Panc1 (cell line): ENCODE data around the gene KISS1R. TPM values are rescaled to one million over a fixed set of nuclear protein-coding genes. Genes with fewer than 3 reads are reported as not detected.

Source experiments
- ATAC-seq: fragments of 200-7000 bp; cut with Tn5 transposase; 2 replicates; pipeline ENCODE4 v1.9.1; 2020; ENCODE audit warnings: mild to moderate bottlenecking, moderate library complexity
- BruUV-seq: library from RNA; stranded (reverse); fragments of 400-500 nt; replicated peaks from 2 replicates; lab custom pipeline; 2021; lab: Mats Ljungman, UMichigan
- CTCF ChIA-PET: fragments of 300-600 bp; sonication (Branson Sonifier 250); formaldehyde crosslinking; loops from one replicate; lab custom pipeline; 2022; ENCODE audit warnings: antibody characterized with exemption; lab: Charles Lee
- POLR2A ChIA-PET: fragments of 300-600 bp; sonication (Branson Sonifier 250); formaldehyde crosslinking; loops from one replicate; lab custom pipeline; 2022; ENCODE audit warnings: antibody characterized with exemption; lab: Charles Lee
- DNase-seq: peaks from one replicate; pipeline ENCODE4 v3.0.0-alpha.2; 2010; ENCODE audit warnings: low read depth, low spot score
- H3K27ac ChIP-seq: 2 replicates; pipeline ENCODE4 v1.5.1; 2011; ENCODE audit warnings: mild to moderate bottlenecking, low read length, inconsistent platforms
- H3K27me3 ChIP-seq: fragments of 200-500 bp; sonication (Bioruptor generic); 2 replicates; pipeline ENCODE4 v1.6.0; 2014; ENCODE audit warnings: low read length, inconsistent platforms; ENCODE audit not compliant: control insufficient read depth, insufficient read depth
- H3K36me3 ChIP-seq: fragments of 200-500 bp; sonication (Bioruptor generic); 2 replicates; pipeline ENCODE4 v1.5.1; 2014; ENCODE audit warnings: inconsistent platforms, mild to moderate bottlenecking, low read length, moderate library complexity; ENCODE audit not compliant: control insufficient read depth, insufficient read depth
- H3K4me1 ChIP-seq: 2 replicates; pipeline ENCODE4 v1.5.1; 2011; ENCODE audit warnings: inconsistent platforms, mild to moderate bottlenecking, low read length, moderate library complexity; ENCODE audit not compliant: control insufficient read depth, insufficient read depth
- H3K4me3 ChIP-seq, 2 experiments: 2 replicates each; pipeline ENCODE4 v1.5.1; 2011 to 2012; ENCODE audit warnings: low read depth in 2 of 2, low read length in 2 of 2, mild to moderate bottlenecking in 2 of 2, inconsistent platforms in 1 of 2, moderate library complexity in 1 of 2
- H3K9me3 ChIP-seq: fragments of 200-500 bp; sonication (Bioruptor generic); 2 replicates; pipeline ENCODE4 v1.5.1; 2014; ENCODE audit warnings: low read depth, mild to moderate bottlenecking, inconsistent platforms, low read length, moderate library complexity; ENCODE audit not compliant: control insufficient read depth, insufficient read depth
- POLR2AphosphoS5 ChIP-seq: IDR thresholded peaks from 2 replicates; pipeline ENCODE4 v1.6.1; 2012; ENCODE audit warnings: mild to moderate bottlenecking, low read depth, low read length, moderate library complexity
- SIN3A ChIP-seq: IDR thresholded peaks from 2 replicates; pipeline ENCODE4 v1.6.1; 2012; ENCODE audit warnings: low read depth, mild to moderate bottlenecking, low read length, moderate library complexity, borderline replicate concordance; ENCODE audit not compliant: insufficient read depth
- TCF7L2 ChIP-seq: IDR thresholded peaks from 2 replicates; pipeline ENCODE4 v1.6.1; 2011; ENCODE audit warnings: mild to moderate bottlenecking, low read depth, low read length, inconsistent platforms
- in situ Hi-C: cut with HindIII; loops from 2 replicates; pipeline ENCODE4 v1.10.0; 2016; ENCODE audit warnings: low sequenced_read_pairs, low pct_unique_long_range_greater_than_20kb
- intact Hi-C: fragments of 100-400 bp; cut with micrococcal nuclease; formaldehyde crosslinking; loops from one replicate; pipeline ENCODE4 v1.10.0; 2022; ENCODE audit not compliant: unreplicated experiment
- total RNA-seq: library from RNA; stranded (reverse); gene quantifications from one replicate; pipeline ENCODE4 v1.2.1, GENCODE V29; 2021; ENCODE audit not compliant: unreplicated experiment
- TF ChIP-seq, protein P1 (sequence below), 2 experiments: IDR thresholded peaks; 2 replicates each; pipeline ENCODE4 v1.6.1; 2011 to 2012; ENCODE audit warnings: low read depth in 2 of 2, control low read depth in 1 of 2, low read length in 1 of 2, mild to moderate bottlenecking in 1 of 2, moderate library complexity in 1 of 2; ENCODE audit not compliant: insufficient read depth in 1 of 2
- TF ChIP-seq, protein P2 (sequence below): fragments of 450-650 bp; IDR thresholded peaks from 2 replicates; pipeline ENCODE4 v1.5.1; 2017; ENCODE audit warnings: mild to moderate bottlenecking

Gene KISS1R
- total RNA-seq, 1 experiment from 2014 or later: 0.92 TPM

DNA sequence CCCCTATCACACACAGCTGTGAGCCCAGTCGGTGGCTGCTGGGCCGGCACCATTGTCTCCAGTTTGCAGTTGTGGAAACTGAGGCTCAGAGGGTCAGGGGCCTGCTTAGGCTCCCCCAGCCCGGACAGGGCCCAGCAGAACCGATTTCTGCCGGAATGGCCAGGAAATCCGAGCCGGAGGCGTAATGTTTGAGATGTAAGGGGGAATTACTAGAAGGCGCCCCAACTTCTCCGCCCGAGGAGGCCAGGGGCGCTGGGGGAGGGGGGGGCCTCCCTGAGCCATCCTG is 962 bp downstream of the KISS1R start:
- DNase-seq: no peak
- H3K36me3 ChIP-seq: no peaks in the 10 kb centered on the region
- no TSS peak for BruUV-seq
- no peak overlapping the region for H3K27ac ChIP-seq
- no peaks in the 10 kb centered on the region for H3K9me3 ChIP-seq
- ChIA-PET POLR2A (no interaction called here), CTCF (interaction anchor here (0.6 kb wide), 1 partner anchor 111 kb away, joined by 3 read pairs; no protein-coding TSS in a partner anchor)
- no peaks in the 10 kb centered on the region for H3K27me3 ChIP-seq
- H3K4me3 ChIP-seq: peak overlapping the region; percentile 31 to 45
- intact Hi-C loops: loop anchor here (10.0 kb wide), 1 partner anchor 143 kb away; no protein-coding TSS in a partner anchor
- no peak for ATAC-seq
- H3K4me1 ChIP-seq: peaks cover 3% of the 10 kb centered on the region; the same call in 1 of the 2 replicates
- in situ Hi-C loops: no loop called here
- TF ChIP-seq POLR2AphosphoS5 (no peak), TCF7L2 (no peak), SIN3A (no peak)
- TF ChIP-seq, protein P1, sequence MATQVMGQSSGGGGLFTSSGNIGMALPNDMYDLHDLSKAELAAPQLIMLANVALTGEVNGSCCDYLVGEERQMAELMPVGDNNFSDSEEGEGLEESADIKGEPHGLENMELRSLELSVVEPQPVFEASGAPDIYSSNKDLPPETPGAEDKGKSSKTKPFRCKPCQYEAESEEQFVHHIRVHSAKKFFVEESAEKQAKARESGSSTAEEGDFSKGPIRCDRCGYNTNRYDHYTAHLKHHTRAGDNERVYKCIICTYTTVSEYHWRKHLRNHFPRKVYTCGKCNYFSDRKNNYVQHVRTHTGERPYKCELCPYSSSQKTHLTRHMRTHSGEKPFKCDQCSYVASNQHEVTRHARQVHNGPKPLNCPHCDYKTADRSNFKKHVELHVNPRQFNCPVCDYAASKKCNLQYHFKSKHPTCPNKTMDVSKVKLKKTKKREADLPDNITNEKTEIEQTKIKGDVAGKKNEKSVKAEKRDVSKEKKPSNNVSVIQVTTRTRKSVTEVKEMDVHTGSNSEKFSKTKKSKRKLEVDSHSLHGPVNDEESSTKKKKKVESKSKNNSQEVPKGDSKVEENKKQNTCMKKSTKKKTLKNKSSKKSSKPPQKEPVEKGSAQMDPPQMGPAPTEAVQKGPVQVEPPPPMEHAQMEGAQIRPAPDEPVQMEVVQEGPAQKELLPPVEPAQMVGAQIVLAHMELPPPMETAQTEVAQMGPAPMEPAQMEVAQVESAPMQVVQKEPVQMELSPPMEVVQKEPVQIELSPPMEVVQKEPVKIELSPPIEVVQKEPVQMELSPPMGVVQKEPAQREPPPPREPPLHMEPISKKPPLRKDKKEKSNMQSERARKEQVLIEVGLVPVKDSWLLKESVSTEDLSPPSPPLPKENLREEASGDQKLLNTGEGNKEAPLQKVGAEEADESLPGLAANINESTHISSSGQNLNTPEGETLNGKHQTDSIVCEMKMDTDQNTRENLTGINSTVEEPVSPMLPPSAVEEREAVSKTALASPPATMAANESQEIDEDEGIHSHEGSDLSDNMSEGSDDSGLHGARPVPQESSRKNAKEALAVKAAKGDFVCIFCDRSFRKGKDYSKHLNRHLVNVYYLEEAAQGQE (IDR thresholded peaks at IDR 0.05; ENCODE audit: insufficient read depth in 1 of 2, low read depth in 2 of 2, low read length in 1 of 2): no peak
- TF ChIP-seq, protein P2, sequence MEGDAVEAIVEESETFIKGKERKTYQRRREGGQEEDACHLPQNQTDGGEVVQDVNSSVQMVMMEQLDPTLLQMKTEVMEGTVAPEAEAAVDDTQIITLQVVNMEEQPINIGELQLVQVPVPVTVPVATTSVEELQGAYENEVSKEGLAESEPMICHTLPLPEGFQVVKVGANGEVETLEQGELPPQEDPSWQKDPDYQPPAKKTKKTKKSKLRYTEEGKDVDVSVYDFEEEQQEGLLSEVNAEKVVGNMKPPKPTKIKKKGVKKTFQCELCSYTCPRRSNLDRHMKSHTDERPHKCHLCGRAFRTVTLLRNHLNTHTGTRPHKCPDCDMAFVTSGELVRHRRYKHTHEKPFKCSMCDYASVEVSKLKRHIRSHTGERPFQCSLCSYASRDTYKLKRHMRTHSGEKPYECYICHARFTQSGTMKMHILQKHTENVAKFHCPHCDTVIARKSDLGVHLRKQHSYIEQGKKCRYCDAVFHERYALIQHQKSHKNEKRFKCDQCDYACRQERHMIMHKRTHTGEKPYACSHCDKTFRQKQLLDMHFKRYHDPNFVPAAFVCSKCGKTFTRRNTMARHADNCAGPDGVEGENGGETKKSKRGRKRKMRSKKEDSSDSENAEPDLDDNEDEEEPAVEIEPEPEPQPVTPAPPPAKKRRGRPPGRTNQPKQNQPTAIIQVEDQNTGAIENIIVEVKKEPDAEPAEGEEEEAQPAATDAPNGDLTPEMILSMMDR: no peak

DNA sequence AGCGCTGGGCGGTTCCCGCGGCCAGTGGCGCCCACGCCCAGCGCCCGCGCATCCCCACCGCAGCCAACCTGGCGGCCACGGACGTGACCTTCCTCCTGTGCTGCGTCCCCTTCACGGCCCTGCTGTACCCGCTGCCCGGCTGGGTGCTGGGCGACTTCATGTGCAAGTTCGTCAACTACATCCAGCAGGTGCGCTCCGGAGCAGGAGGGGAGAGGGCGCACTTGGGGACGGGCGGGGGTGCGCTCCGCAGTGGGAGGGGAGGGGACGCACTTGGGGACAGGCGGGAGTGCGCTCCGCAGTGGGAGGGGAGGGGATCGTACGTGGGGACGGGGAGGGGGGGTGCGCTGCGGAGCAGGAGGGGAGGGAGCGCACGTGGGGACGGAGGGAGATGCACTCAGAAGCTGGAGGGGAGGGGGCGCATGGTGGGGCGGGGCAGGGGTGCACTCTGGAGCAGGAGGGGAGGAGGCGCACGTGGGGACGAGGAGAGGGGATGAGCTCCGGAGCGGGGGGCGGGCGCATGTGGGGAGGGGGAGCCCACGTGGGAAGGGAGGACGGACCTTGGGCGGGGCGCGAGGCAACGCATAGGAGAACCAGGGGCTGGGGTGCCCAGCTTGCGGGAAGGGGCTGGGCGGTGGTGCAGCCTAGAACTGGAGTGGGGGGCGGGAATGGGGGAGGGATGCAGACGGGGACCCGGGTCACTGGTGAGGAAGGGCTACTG is 1.5 kb downstream of the KISS1R start:
- intact Hi-C loops (loop anchor here (10.0 kb wide), 1 partner anchor 144 kb away; no protein-coding TSS in a partner anchor), in situ Hi-C loops (no loop called here)
- ATAC-seq (no peak), DNase-seq (no peak)
- H3K36me3 ChIP-seq: no peaks in the 10 kb centered on the region
- no peaks in the 10 kb centered on the region for H3K9me3 ChIP-seq
- H3K27ac ChIP-seq: no peak overlapping the region
- no peaks in the 10 kb centered on the region for H3K27me3 ChIP-seq
- TF ChIP-seq, protein P1 (IDR thresholded peaks at IDR 0.05; ENCODE audit: insufficient read depth in 1 of 2, low read depth in 2 of 2, low read length in 1 of 2): no peak
- TF ChIP-seq, protein P2: no peak
- no peak for TF ChIP-seq TCF7L2
- no peak for TF ChIP-seq POLR2AphosphoS5
- no peak for TF ChIP-seq SIN3A
- peak overlapping the region; percentile 31 to 45 for H3K4me3 ChIP-seq
- POLR2A ChIA-PET: no interaction called here
- no TSS peak for BruUV-seq
- CTCF ChIA-PET: interaction anchor here (0.6 to 0.7 kb wide), 3 partner anchors 52 to 348 kb away, joined by 3 to 4 read pairs (median 4); no protein-coding TSS in a partner anchor
- peaks cover under 1% of the 10 kb centered on the region; the same call in 1 of the 2 replicates for H3K4me1 ChIP-seq
